Smooth muscle cell (in vitro differentiated cells): ENCODE data around the gene ROR1. TPM values are rescaled to one million over a fixed set of nuclear protein-coding genes. Genes with fewer than 3 reads are reported as not detected.

ENCODE experiments used
- DNase-seq: peaks from one replicate; lab custom pipeline; 2025; ENCODE audit not compliant: unreplicated experiment; lab: John Stamatoyannopoulos, UW
- H2AFZ ChIP-seq: fragments of 200-600 bp; sonication (generic); 2 replicates; pipeline ENCODE4 v1.6.0; 2016; ENCODE audit warnings: antibody characterized with exemption, low read depth, mild to moderate bottlenecking
- H3F3A ChIP-seq: fragments of 200-600 bp; sonication (generic); 2 replicates; pipeline ENCODE4 v1.6.0; 2017; ENCODE audit warnings: antibody characterized with exemption, low read depth
- H3K27ac ChIP-seq: fragments of 200-600 bp; sonication (generic); 2 replicates; pipeline ENCODE4 v1.5.1; 2016; ENCODE audit warnings: low read depth, mild to moderate bottlenecking
- H3K27me3 ChIP-seq: fragments of 200-600 bp; sonication (generic); 2 replicates; pipeline ENCODE4 v1.6.1; 2016; ENCODE audit warnings: low read depth, mild to moderate bottlenecking
- H3K36me3 ChIP-seq: fragments of 200-600 bp; sonication (generic); 2 replicates; pipeline ENCODE4 v1.5.1; 2016; ENCODE audit warnings: low read depth
- H3K4me1 ChIP-seq: fragments of 200-600 bp; sonication (generic); 2 replicates; pipeline ENCODE4 v1.5.1; 2016; ENCODE audit warnings: low read depth
- H3K4me2 ChIP-seq: fragments of 200-600 bp; sonication (generic); 2 replicates; pipeline ENCODE4 v1.6.0; 2016; ENCODE audit warnings: mild to moderate bottlenecking
- H3K4me3 ChIP-seq: fragments of 200-600 bp; sonication (generic); 2 replicates; pipeline ENCODE4 v1.5.1; 2016; ENCODE audit warnings: mild to moderate bottlenecking
- H3K79me2 ChIP-seq: fragments of 200-600 bp; sonication (generic); 2 replicates; pipeline ENCODE4 v1.6.0; 2016; ENCODE audit warnings: low read depth, mild to moderate bottlenecking
- H3K9ac ChIP-seq: fragments of 200-600 bp; sonication (generic); 2 replicates; pipeline ENCODE4 v1.6.0; 2016; ENCODE audit warnings: low read depth
- H3K9me3 ChIP-seq: fragments of 200-600 bp; sonication (generic); replicated peaks from 2 replicates; pipeline ENCODE4 v1.5.1; 2016; ENCODE audit warnings: low read depth
- H4K20me1 ChIP-seq: fragments of 200-600 bp; sonication (generic); 2 replicates; pipeline ENCODE4 v1.6.0; 2016; ENCODE audit warnings: low read depth
- CTCF ChIP-seq: fragments of 200-600 bp; sonication (generic); IDR thresholded peaks from 2 replicates; pipeline ENCODE4 v1.5.1; 2017; ENCODE audit warnings: borderline replicate concordance, mild to moderate bottlenecking, antibody characterized with exemption; ENCODE audit not compliant: insufficient read depth, poor library complexity, severe bottlenecking
- WGBS: methylation state at CpG from one replicate; pipeline ENCODE4 v1.1.7; 2016; ENCODE audit warnings: low lambda C conversion rate; 5-methylcytosine and 5-hydroxymethylcytosine counted together
- polyA plus RNA-seq: library from polyadenylated mRNA; unstranded; fragments of >200 nt; fragmentation: Nextera tagmentation; extraction: Ambion mirVana; gene quantifications from 2 replicates; pipeline ENCODE4 v1.2.1, GENCODE V29; 2016
- total RNA-seq: library from RNA; depleted of rRNA; stranded (reverse); fragments of >200 nt; gene quantifications from 2 replicates; pipeline ENCODE4 v1.2.3, GENCODE V29; 2014

Gene ROR1
- total and polyA plus RNA-seq, 2 experiments from 2014 or later: 3.3 to 7.2 TPM

- no peak for DNase-seq
- Histone ChIP-seq H3K27ac (no peak overlapping the region), H3K4me3 (no peak overlapping the region), H3K4me1 (no peaks in the 10 kb centered on the region), H3K27me3 (peaks cover 9% of the 10 kb centered on the region), H2AFZ (no peak overlapping the region), H3K79me2 (no peaks in the 10 kb centered on the region), H3K36me3 (no peaks in the 10 kb centered on the region), H3K9ac (no peak overlapping the region), H4K20me1 (no peaks in the 10 kb centered on the region), H3K4me2 (no peak overlapping the region), H3K9me3 (no peaks in the 10 kb centered on the region), H3F3A (no peaks in the 10 kb centered on the region)
- 93% methylated on average over 1 of the region's 1 CpG for WGBS
- no peak for TF ChIP-seq CTCF
Measured at GRCh38 chr1:64126581-64126980, 352.8 kb downstream of the ROR1 start.

- Histone ChIP-seq H3K4me1 (no peaks in the 10 kb centered on the region), H3K9ac (no peak overlapping the region), H3K9me3 (no peaks in the 10 kb centered on the region), H3K4me3 (no peak overlapping the region), H2AFZ (no peak overlapping the region), H3K79me2 (no peaks in the 10 kb centered on the region), H4K20me1 (no peaks in the 10 kb centered on the region), H3K36me3 (no peaks in the 10 kb centered on the region), H3K27ac (no peak overlapping the region), H3F3A (no peaks in the 10 kb centered on the region), H3K4me2 (no peak overlapping the region), H3K27me3 (peaks cover 9% of the 10 kb centered on the region)
- DNase-seq: no peak
- no peak for TF ChIP-seq CTCF
- 76% methylated on average over 3 of the region's 3 CpGs for WGBS
Measured at GRCh38 chr1:64127297-64127696, 353.5 kb downstream of the ROR1 start.

GRCh38 chr1:64129701-64130100 is 355.9 kb downstream of the ROR1 start:
- H3K9ac ChIP-seq: no peak overlapping the region
- peaks cover 8% of the 10 kb centered on the region for H3K4me1 ChIP-seq
- H3K27me3 ChIP-seq: peaks cover 9% of the 10 kb centered on the region
- no peak overlapping the region for H3K27ac ChIP-seq
- WGBS: 91% methylated on average over 5 of the region's 5 CpGs
- no peaks in the 10 kb centered on the region for H3K36me3 ChIP-seq
- H3K9me3 ChIP-seq: no peaks in the 10 kb centered on the region
- H4K20me1 ChIP-seq: no peaks in the 10 kb centered on the region
- H3K79me2 ChIP-seq: no peaks in the 10 kb centered on the region
- H3K4me3 ChIP-seq: no peak overlapping the region
- H3F3A ChIP-seq: no peaks in the 10 kb centered on the region
- no peak overlapping the region for H3K4me2 ChIP-seq
- DNase-seq: no peak
- TF ChIP-seq CTCF: no peak
- H2AFZ ChIP-seq: no peak overlapping the region

- no peaks in the 10 kb centered on the region for H3K27me3 ChIP-seq
- no peak overlapping the region for H3K9ac ChIP-seq
- no peaks in the 10 kb centered on the region for H3F3A ChIP-seq
- 82% methylated on average over 2 of the region's 2 CpGs for WGBS
- no peak overlapping the region for H3K4me2 ChIP-seq
- TF ChIP-seq CTCF: no peak
- no peaks in the 10 kb centered on the region for H4K20me1 ChIP-seq
- H3K4me3 ChIP-seq: no peak overlapping the region
- DNase-seq: no peak
- H3K4me1 ChIP-seq: peaks cover 8% of the 10 kb centered on the region
- H3K9me3 ChIP-seq: no peaks in the 10 kb centered on the region
- H3K79me2 ChIP-seq: no peaks in the 10 kb centered on the region
- H3K36me3 ChIP-seq: no peaks in the 10 kb centered on the region
- H2AFZ ChIP-seq: no peak overlapping the region
- H3K27ac ChIP-seq: no peak overlapping the region
Measured at GRCh38 chr1:64131155-64131554, 357.3 kb downstream of the ROR1 start.
